T-cell (primary cell): ENCODE data around the gene PPP4R3A. TPM values are rescaled to one million over a fixed set of nuclear protein-coding genes. Genes with fewer than 3 reads are reported as not detected.

Source experiments
- ATAC-seq, 4 experiments: fragments of 200-7000 bp in 3 of 4; fragments of 150-1000 bp in 1 of 4; cut with Tn5 transposase; replicated peaks in 1 of 4; 1 replicate in 3 of 4; 2 replicates in 1 of 4; pipeline ENCODE4 v1.10.0; 2021; ENCODE audit warnings: moderate library complexity in 3 of 4, mild to moderate bottlenecking in 2 of 4, moderate number of reproducible peaks in 1 of 4
- CTCF ChIA-PET, 2 donors: fragments of 300-600 bp; sonication (Branson Sonifier 250); formaldehyde crosslinking; loops; one replicate each; lab custom pipeline; 2022; ENCODE audit warnings: antibody characterized with exemption in 2 of 2; lab: Charles Lee
- POLR2A ChIA-PET, 2 donors: fragments of 300-600 bp; sonication (Branson Sonifier 250); formaldehyde crosslinking; loops; one replicate each; lab custom pipeline; 2022; ENCODE audit warnings: antibody characterized with exemption in 2 of 2; lab: Charles Lee
- DNase-seq, 35 experiments: peaks; one replicate each; pipeline versions ENCODE4 v3.0.0 to v3.0.0-alpha.2; 2013 to 2023
- H3K27ac ChIP-seq: one replicate; pipeline ENCODE4 v1.5.1; 2013; ENCODE audit warnings: low read length
- H3K27me3 ChIP-seq, 2 experiments: replicated peaks in 1 of 2; 1 replicate in 1 of 2; 2 replicates in 1 of 2; pipeline versions ENCODE4 v1.6.1 to v1.7.0; 2013; ENCODE audit warnings: low read length in 1 of 2, mixed read lengths in 1 of 2; ENCODE audit not compliant: control insufficient read depth in 2 of 2, insufficient read depth in 2 of 2; ENCODE audit errors: extremely low read depth in 1 of 2
- H3K36me3 ChIP-seq, 2 donors: 1 replicate in 1 of 2; 2 replicates in 1 of 2; pipeline versions ENCODE4 v1.6.1 to v1.7.0; 2013; ENCODE audit warnings: low read length in 1 of 2; ENCODE audit not compliant: control insufficient read depth in 2 of 2, insufficient read depth in 1 of 2; ENCODE audit errors: extremely low read depth in 1 of 2
- H3K4me1 ChIP-seq, 2 experiments: 1 replicate in 1 of 2; 2 replicates in 1 of 2; pipeline versions ENCODE4 v1.6.1 to v1.7.0; 2013; ENCODE audit warnings: low read length in 2 of 2, mixed read lengths in 1 of 2; ENCODE audit not compliant: insufficient read depth in 2 of 2, control insufficient read depth in 1 of 2; ENCODE audit errors: extremely low read depth in 1 of 2
- H3K4me3 ChIP-seq, 2 donors: 1 replicate in 1 of 2; 2 replicates in 1 of 2; pipeline versions ENCODE4 v1.5.1 to v1.7.0; 2013; ENCODE audit warnings: mild to moderate bottlenecking in 2 of 2, low read length in 1 of 2, moderate library complexity in 1 of 2; ENCODE audit not compliant: control insufficient read depth in 1 of 2; ENCODE audit errors: extremely low read depth in 1 of 2
- H3K9me3 ChIP-seq: 2 replicates; pipeline ENCODE4 v1.7.0; 2013
- H3K27ac Mint-ChIP-seq, 2 donors: one replicate each; pipeline ENCODE4 v1.8.0; 2020 to 2021; ENCODE audit warnings: mild to moderate bottlenecking in 2 of 2, mixed read lengths in 2 of 2
- H3K27me3 Mint-ChIP-seq, 2 donors: one replicate each; pipeline ENCODE4 v1.8.0; 2021 to 2022; ENCODE audit warnings: mixed read lengths in 2 of 2
- H3K36me3 Mint-ChIP-seq: one replicate; pipeline ENCODE4 v1.8.0; 2021; ENCODE audit warnings: mixed read lengths
- H3K4me1 Mint-ChIP-seq, 3 donors: one replicate each; pipeline ENCODE4 v1.8.0; 2020 to 2022; ENCODE audit warnings: mixed read lengths in 3 of 3, mild to moderate bottlenecking in 1 of 3
- H3K4me3 Mint-ChIP-seq, 3 donors: one replicate each; pipeline ENCODE4 v1.8.0; 2020 to 2022; ENCODE audit warnings: mild to moderate bottlenecking in 3 of 3, mixed read lengths in 3 of 3, moderate library complexity in 3 of 3
- H3K9me3 Mint-ChIP-seq, 3 donors: one replicate each; pipeline ENCODE4 v1.8.0; 2020 to 2022; ENCODE audit warnings: mixed read lengths in 3 of 3
- WGBS: methylation state at CpG from one replicate; pipeline ENCODE4 v1.1.5; 2013; ENCODE audit warnings: missing lambda C conversion rate; ENCODE audit not compliant: insufficient coverage; 5-methylcytosine and 5-hydroxymethylcytosine counted together
- total RNA-seq, 35 experiments: library from RNA in 6 of 35; stranded (reverse) in 6 of 35; fragments of 120-200 nt in 1 of 35; gene quantifications; one replicate each; pipeline versions ENCODE4 v1.2.1 to v1.2.4 and lab custom pipeline; 2013 to 2026

Gene PPP4R3A
- total RNA-seq, 5 donors from 2014 or later (not counting 1 experiment from before 2014, with no cell fraction given), result 158 to 200 (median 169) TPM

DNA sequence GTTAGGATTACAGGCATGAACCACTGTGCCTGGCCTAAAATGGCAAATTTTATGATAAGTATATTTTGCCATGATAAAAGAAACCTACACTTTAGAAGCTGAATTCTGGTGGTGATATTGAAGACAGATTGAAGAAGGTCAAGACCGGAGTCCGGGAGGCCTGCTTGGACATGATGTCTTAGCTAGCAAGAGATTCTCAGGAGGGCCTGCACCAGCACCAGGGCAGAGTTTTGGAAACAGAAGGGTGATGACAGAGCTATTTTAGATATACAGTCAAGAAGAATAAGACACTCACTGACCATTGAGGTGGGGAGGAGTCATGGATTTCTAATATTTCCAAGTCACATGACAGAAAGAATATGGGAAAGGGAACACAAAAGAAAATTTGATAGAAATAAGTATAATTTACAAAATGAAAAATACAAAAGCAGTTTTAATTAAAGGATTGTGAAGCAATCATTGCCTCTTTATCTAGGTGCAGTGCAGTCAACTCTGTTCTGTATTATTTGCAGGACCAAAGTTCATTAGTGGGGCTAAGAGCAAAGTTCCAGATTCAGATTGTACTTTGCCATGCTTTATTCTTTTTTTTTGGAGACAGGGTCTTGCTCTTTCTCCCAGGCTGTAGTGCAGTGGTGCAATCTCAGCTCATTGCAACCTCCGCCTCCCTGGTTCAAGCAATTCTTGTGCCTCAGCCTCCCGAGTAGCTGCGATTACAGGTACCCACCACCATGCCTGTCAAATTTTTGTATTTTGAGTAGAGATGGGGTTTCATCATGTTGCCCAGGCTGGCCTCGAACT is 9.3 kb upstream of the PPP4R3A start:
- Mint-ChIP-seq H3K4me3 (no peak overlapping the region), H3K9me3 (peaks cover 0 to 7% (median 0%) of the 10 kb centered on the region in 3 donors), H3K27me3 (peaks cover 0 to 4% of the 10 kb centered on the region in 2 donors), H3K36me3 (no peaks in the 10 kb centered on the region), H3K4me1 (no peaks in the 10 kb centered on the region), H3K27ac (no peak overlapping the region)
- no peak overlapping the region for H3K4me3 ChIP-seq
- DNase-seq (no peak), ATAC-seq (no peak)
- 88% methylated on average over 3 of the region's 6 CpGs for WGBS
- no peak overlapping the region for H3K27ac ChIP-seq
- ChIA-PET CTCF (no interaction called here), POLR2A (no interaction called here)
- H3K4me1 ChIP-seq, result no peaks in the 10 kb centered on the region
- no peaks in the 10 kb centered on the region for H3K36me3 ChIP-seq
- no peaks in the 10 kb centered on the region for H3K9me3 ChIP-seq
- H3K27me3 ChIP-seq, result no peaks in the 10 kb centered on the region

DNA sequence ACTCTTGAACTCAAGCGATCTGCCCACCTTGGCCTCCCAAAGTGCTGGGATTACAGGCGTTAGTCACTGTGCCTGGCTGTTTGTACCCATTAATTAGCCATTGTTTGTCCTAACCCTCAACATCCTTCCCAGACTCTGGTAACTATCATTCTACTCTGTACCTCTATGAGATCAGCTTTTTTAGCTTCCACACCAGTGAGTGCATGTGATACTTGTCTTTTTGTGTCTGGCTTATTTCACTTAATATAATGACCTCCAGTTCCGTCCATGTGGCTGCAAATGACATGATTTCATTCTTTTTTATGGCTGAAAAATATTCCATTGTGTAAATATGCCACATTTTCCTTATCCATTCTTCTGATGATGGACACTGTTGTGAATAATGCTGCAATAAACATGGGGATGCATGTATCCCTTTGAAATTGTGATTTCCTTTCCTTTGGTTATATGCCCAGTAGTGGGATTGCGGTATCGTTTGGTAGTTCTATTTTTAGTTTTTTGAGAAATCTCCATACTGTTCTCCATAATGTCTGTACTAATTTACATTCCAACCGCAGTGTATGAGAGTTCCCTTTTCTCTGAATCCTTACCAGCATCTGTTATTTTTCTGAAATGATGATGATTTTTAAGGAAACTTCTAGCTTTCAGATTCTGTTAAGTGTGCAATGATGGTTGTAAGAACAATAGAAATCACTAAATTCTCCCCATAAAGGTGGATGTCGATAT is 6.7 kb upstream of the PPP4R3A start:
- Histone ChIP-seq H3K9me3 (no peaks in the 10 kb centered on the region), H3K36me3 (no peaks in the 10 kb centered on the region), H3K27ac (no peak overlapping the region), H3K27me3 (no peaks in the 10 kb centered on the region), H3K4me1 (no peaks in the 10 kb centered on the region), H3K4me3 (no peak overlapping the region)
- Mint-ChIP-seq H3K9me3 (peaks cover 0 to 7% (median 0%) of the 10 kb centered on the region in 3 donors), H3K36me3 (no peaks in the 10 kb centered on the region), H3K4me1 (no peaks in the 10 kb centered on the region), H3K27me3 (peaks cover 0 to 4% of the 10 kb centered on the region in 2 donors), H3K27ac (no peak overlapping the region), H3K4me3 (no peak overlapping the region)
- no peak for DNase-seq
- WGBS, result 94% methylated on average over 2 of the region's 7 CpGs
- CTCF ChIA-PET, result no interaction called here
- ATAC-seq, result no peak
- POLR2A ChIA-PET, result no interaction called here

DNA sequence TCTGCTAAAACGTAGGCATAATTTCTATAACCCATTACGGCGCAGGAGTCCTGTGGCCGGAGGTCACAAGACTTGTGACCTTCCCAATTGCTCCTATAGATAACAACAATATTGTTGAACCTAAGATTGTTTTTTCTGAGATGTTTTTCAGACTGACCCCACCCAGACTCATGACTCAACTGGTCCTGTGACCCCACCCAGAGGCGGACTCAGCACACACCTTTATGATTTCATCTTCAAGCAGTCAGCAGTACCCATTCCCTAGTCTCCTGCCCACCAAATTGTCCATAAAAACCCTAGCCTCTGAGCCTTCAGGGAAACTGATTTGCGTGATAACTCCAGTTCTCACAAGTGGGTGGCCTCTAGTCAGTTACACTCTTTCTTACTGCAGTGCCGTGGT is 5.9 kb upstream of the PPP4R3A start:
- Histone ChIP-seq H3K36me3 (no peaks in the 10 kb centered on the region), H3K4me3 (no peak overlapping the region), H3K4me1 (peaks cover 1 to 5% of the 10 kb centered on the region in 2 experiments), H3K27me3 (no peaks in the 10 kb centered on the region), H3K27ac (no peak overlapping the region), H3K9me3 (no peaks in the 10 kb centered on the region)
- Mint-ChIP-seq H3K36me3 (no peaks in the 10 kb centered on the region), H3K27me3 (peaks cover 0 to 4% of the 10 kb centered on the region in 2 donors), H3K4me1 (peaks cover 0 to 3% (median 3%) of the 10 kb centered on the region in 3 donors), H3K27ac (no peak overlapping the region), H3K9me3 (peaks cover 0 to 5% (median 0%) of the 10 kb centered on the region in 3 donors), H3K4me3 (no peak overlapping the region)
- ATAC-seq (no peak), DNase-seq (no peak)
- CTCF ChIA-PET, result interaction anchor here in 1 of 2 donors (0.5 kb wide), 1 partner anchor 444 kb away, joined by 3 read pairs; no protein-coding TSS in a partner anchor
- POLR2A ChIA-PET, result no interaction called here
- WGBS, result 83% methylated on average over 1 of the region's 7 CpGs

DNA sequence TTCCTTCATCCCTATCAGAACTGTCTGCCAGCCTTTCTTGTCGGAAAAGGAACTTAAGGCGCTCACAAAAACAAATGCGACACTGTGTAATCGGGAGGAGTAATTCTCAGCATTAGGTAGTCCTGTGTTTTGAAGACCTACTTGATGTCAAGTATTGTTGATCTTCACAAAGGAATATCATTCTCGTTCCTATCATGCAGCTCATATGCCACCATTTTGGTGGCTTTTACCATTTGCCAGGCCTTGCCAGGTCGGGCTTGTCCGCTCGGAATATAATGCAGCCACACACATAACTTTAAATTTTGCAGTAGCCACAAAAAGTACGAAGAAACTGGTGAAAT is 903 bp upstream of the PPP4R3A start:
- no peak for ATAC-seq
- Mint-ChIP-seq H3K9me3 (no peaks in the 10 kb centered on the region), H3K4me1 (peaks cover 26 to 27% (median 27%) of the 10 kb centered on the region in 3 donors), H3K4me3 (peak overlapping the region; percentile 97 to 100 (median 100)), H3K36me3 (peaks cover 22% of the 10 kb centered on the region), H3K27me3 (no peaks in the 10 kb centered on the region), H3K27ac (peak overlapping the region; percentile 99 to 100)
- ChIA-PET CTCF (no interaction called here), POLR2A (interaction anchor here in 1 of 2 donors (0.6 kb wide), 1 partner anchor 357 kb away, joined by 3 read pairs; no protein-coding TSS in a partner anchor)
- peak overlapping the region; percentile 80 to 85 for H3K4me3 ChIP-seq
- H3K9me3 ChIP-seq, result no peaks in the 10 kb centered on the region
- H3K4me1 ChIP-seq, result peaks cover 14 to 26% of the 10 kb centered on the region in 2 experiments
- WGBS, result no CpG with 5 or more reads among the region's 9 CpGs
- peaks cover 2 to 6% of the 10 kb centered on the region in 2 donors for H3K36me3 ChIP-seq
- no peak for DNase-seq
- peak overlapping the region; percentile 99 for H3K27ac ChIP-seq
- no peaks in the 10 kb centered on the region for H3K27me3 ChIP-seq

- H3K36me3 ChIP-seq, result peaks cover 2 to 11% of the 10 kb centered on the region in 2 donors
- H3K27ac Mint-ChIP-seq, result peak overlapping the region; percentile 99 to 100
- peaks cover 37 to 39% (median 38%) of the 10 kb centered on the region in 3 donors for H3K4me1 Mint-ChIP-seq
- peak; percentile 46 to 52 (median 51) for ATAC-seq
- POLR2A ChIA-PET, result interaction anchor here (0.8 to 1.2 kb wide), 2 partner anchors 37 to 531 kb away, joined by 3 to 4 read pairs; no protein-coding TSS in a partner anchor
- H3K4me3 Mint-ChIP-seq, result peak overlapping the region; percentile 97 to 100 (median 100)
- CTCF ChIA-PET, result interaction anchor here (0.5 to 0.6 kb wide), 2 partner anchors 22 to 367 kb away, joined by 4 read pairs; no protein-coding TSS in a partner anchor
- H3K4me1 ChIP-seq, result peaks cover 22 to 35% of the 10 kb centered on the region in 2 experiments
- H3K36me3 Mint-ChIP-seq, result peaks cover 26% of the 10 kb centered on the region
- no peaks in the 10 kb centered on the region for H3K27me3 Mint-ChIP-seq
- no peak for DNase-seq
- peak overlapping the region; percentile 99 for H3K27ac ChIP-seq
- H3K9me3 Mint-ChIP-seq, result no peaks in the 10 kb centered on the region
- peak overlapping the region; percentile 80 to 85 for H3K4me3 ChIP-seq
- under 1% methylated on average over 34 of the region's 34 CpGs for whole genome bisulfite sequencing
- no peaks in the 10 kb centered on the region for H3K27me3 ChIP-seq
- H3K9me3 ChIP-seq, result no peaks in the 10 kb centered on the region
Observed at GRCh38 chr14:91509878-91510170, 286 bp downstream of the PPP4R3A start.
